ENCODE measurements around the gene CD46. TPM values are rescaled to one million over a fixed set of nuclear protein-coding genes. Genes with fewer than 3 reads are reported as not detected.

Gene CD46
- total RNA-seq, 3 donors from 2014 or later: 58.0 to 69.8 (median 63.5) TPM

- peaks cover 27% of the 10 kb centered on the region for H3K36me3 Mint-ChIP-seq (ENCODE audit: insufficient read depth)
These were observed 70.3 kb downstream of the CD46 start for GRCh38 chr1:207822124-207822601.

GRCh38 chr1:207822602-207823451 lies 71.0 kb downstream of the CD46 start:
- peak; percentile 42 to 49 for ATAC-seq
- Mint-ChIP-seq H3K27me3 (ENCODE audit: low read depth) (peaks cover 2% of the 10 kb centered on the region), H3K4me1 (ENCODE audit: low read depth) (peaks cover 86% of the 10 kb centered on the region), H3K9me3 (no peaks in the 10 kb centered on the region), H3K36me3 (ENCODE audit: insufficient read depth) (peaks cover 20% of the 10 kb centered on the region), H3K4me3 (peak overlapping the region; percentile 91)
- DNase-seq: peak; percentile 63

More at GRCh38 chr1:207822124-207822601, 70.3 kb downstream of the CD46 start:
- DNase-seq (no peak), ATAC-seq (no peak)
- Mint-ChIP-seq H3K4me3 (peak overlapping the region; percentile 91), H3K9me3 (no peaks in the 10 kb centered on the region), H3K4me1 (ENCODE audit: low read depth) (peaks cover 84% of the 10 kb centered on the region), H3K27me3 (ENCODE audit: low read depth) (peaks cover 2% of the 10 kb centered on the region)

GRCh38 chr1:207823531-207823879 lies 71.7 kb downstream of the CD46 start:
- Mint-ChIP-seq H3K9me3 (no peaks in the 10 kb centered on the region), H3K27me3 (ENCODE audit: low read depth) (peaks cover 2% of the 10 kb centered on the region), H3K36me3 (ENCODE audit: insufficient read depth) (peaks cover 18% of the 10 kb centered on the region), H3K4me1 (ENCODE audit: low read depth) (peaks cover 91% of the 10 kb centered on the region), H3K4me3 (peak overlapping the region; percentile 91)
- no peak for DNase-seq
- ATAC-seq: no peak

GRCh38 chr1:207823880-207824566 lies 72.2 kb downstream of the CD46 start:
- ATAC-seq (peak; percentile 66 to 67), DNase-seq (peak; percentile 65)
- peaks cover 2% of the 10 kb centered on the region for H3K27me3 Mint-ChIP-seq (ENCODE audit: low read depth)
- peak overlapping the region; percentile 91 for H3K4me3 Mint-ChIP-seq
- H3K36me3 Mint-ChIP-seq (ENCODE audit: insufficient read depth): peaks cover 18% of the 10 kb centered on the region
- peaks cover 95% of the 10 kb centered on the region for H3K4me1 Mint-ChIP-seq (ENCODE audit: low read depth)
- H3K9me3 Mint-ChIP-seq: no peaks in the 10 kb centered on the region

- Mint-ChIP-seq H3K4me1 (ENCODE audit: low read depth) (peaks cover 93% of the 10 kb centered on the region), H3K36me3 (ENCODE audit: insufficient read depth) (peaks cover 15% of the 10 kb centered on the region), H3K9me3 (no peaks in the 10 kb centered on the region), H3K27me3 (ENCODE audit: low read depth) (peaks cover 2% of the 10 kb centered on the region), H3K4me3 (peak overlapping the region; percentile 91)
- ATAC-seq (no peak), DNase-seq (no peak)
These were observed 73.0 kb downstream of the CD46 start for GRCh38 chr1:207824691-207825408.

- no peak for ATAC-seq
- Mint-ChIP-seq H3K4me1 (ENCODE audit: low read depth) (peaks cover 92% of the 10 kb centered on the region), H3K36me3 (ENCODE audit: insufficient read depth) (peaks cover 10% of the 10 kb centered on the region), H3K4me3 (peak overlapping the region; percentile 91), H3K9me3 (no peaks in the 10 kb centered on the region), H3K27me3 (ENCODE audit: low read depth) (peaks cover 2% of the 10 kb centered on the region)
- no peak for DNase-seq
These were observed 73.5 kb downstream of the CD46 start for GRCh38 chr1:207825409-207825695.

GRCh38 chr1:207825719-207826556 lies 74.1 kb downstream of the CD46 start:
- ATAC-seq (peak; percentile 87), DNase-seq (peak; percentile 73)
- Mint-ChIP-seq H3K27me3 (ENCODE audit: low read depth) (peaks cover 2% of the 10 kb centered on the region), H3K4me3 (peak overlapping the region; percentile 91), H3K36me3 (ENCODE audit: insufficient read depth) (peaks cover 6% of the 10 kb centered on the region), H3K4me1 (ENCODE audit: low read depth) (peaks cover 92% of the 10 kb centered on the region), H3K9me3 (no peaks in the 10 kb centered on the region)

- Mint-ChIP-seq H3K36me3 (ENCODE audit: insufficient read depth) (peaks cover 6% of the 10 kb centered on the region), H3K9me3 (no peaks in the 10 kb centered on the region), H3K4me1 (ENCODE audit: low read depth) (peaks cover 93% of the 10 kb centered on the region), H3K4me3 (peak overlapping the region; percentile 91), H3K27me3 (ENCODE audit: low read depth) (peaks cover 2% of the 10 kb centered on the region)
- no peak for DNase-seq
- no peak for ATAC-seq
These were observed 75.0 kb downstream of the CD46 start for GRCh38 chr1:207826557-207827487.

GRCh38 chr1:207827488-207827830 lies 75.6 kb downstream of the CD46 start:
- H3K9me3 Mint-ChIP-seq: no peaks in the 10 kb centered on the region

GRCh38 chr1:207828046-207828445 lies 76.2 kb downstream of the CD46 start:
- Mint-ChIP-seq H3K27me3 (ENCODE audit: low read depth) (peaks cover 2% of the 10 kb centered on the region), H3K9me3 (no peaks in the 10 kb centered on the region), H3K4me3 (no peak overlapping the region), H3K4me1 (ENCODE audit: low read depth) (peaks cover 93% of the 10 kb centered on the region), H3K36me3 (ENCODE audit: insufficient read depth) (peaks cover 2% of the 10 kb centered on the region)
- ATAC-seq (no peak), DNase-seq (no peak)

More at GRCh38 chr1:207827488-207827830, 75.6 kb downstream of the CD46 start:
- no peak for DNase-seq
- Mint-ChIP-seq H3K36me3 (ENCODE audit: insufficient read depth) (peaks cover 3% of the 10 kb centered on the region), H3K4me1 (ENCODE audit: low read depth) (peaks cover 93% of the 10 kb centered on the region), H3K4me3 (no peak overlapping the region), H3K27me3 (ENCODE audit: low read depth) (peaks cover 2% of the 10 kb centered on the region)
- ATAC-seq: no peak

- Mint-ChIP-seq H3K4me3 (no peak overlapping the region), H3K27me3 (ENCODE audit: low read depth) (peaks cover 2% of the 10 kb centered on the region), H3K9me3 (no peaks in the 10 kb centered on the region), H3K36me3 (ENCODE audit: insufficient read depth) (peaks cover 2% of the 10 kb centered on the region), H3K4me1 (ENCODE audit: low read depth) (peaks cover 94% of the 10 kb centered on the region)
- ATAC-seq (no peak), DNase-seq (peak; percentile 54)
These were observed 76.8 kb downstream of the CD46 start for GRCh38 chr1:207828485-207829158.

- Mint-ChIP-seq H3K36me3 (ENCODE audit: insufficient read depth) (no peaks in the 10 kb centered on the region), H3K4me3 (no peak overlapping the region), H3K9me3 (no peaks in the 10 kb centered on the region), H3K4me1 (ENCODE audit: low read depth) (peaks cover 93% of the 10 kb centered on the region), H3K27me3 (ENCODE audit: low read depth) (no peaks in the 10 kb centered on the region)
- DNase-seq (no peak), ATAC-seq (no peak)
These were observed 77.7 kb downstream of the CD46 start for GRCh38 chr1:207829576-207829975.

All from activated T-cell treated with anti-CD3 and anti-CD28 coated beads, Interleukin-2, amount 50 U/mL, for 4 hours (primary cell).